C1 segment of cervical spinal cord (tissue), 14 donors: Measurements from ENCODE around the gene YY1AP1.
A peak's percentile ranks its signal among the peaks of the same experiment; 100 is the strongest.
"Not testable (repeated sequence)": the region's sequence is repeated elsewhere in the genome, so short reads cannot be mapped to it uniquely, and the experiment has no call there.

ENCODE experiments used
- DNase-seq, 14 donors: peaks; one replicate each; lab custom pipeline; 2025; lab: John Stamatoyannopoulos, UW

YY1AP1 gene

DNA sequence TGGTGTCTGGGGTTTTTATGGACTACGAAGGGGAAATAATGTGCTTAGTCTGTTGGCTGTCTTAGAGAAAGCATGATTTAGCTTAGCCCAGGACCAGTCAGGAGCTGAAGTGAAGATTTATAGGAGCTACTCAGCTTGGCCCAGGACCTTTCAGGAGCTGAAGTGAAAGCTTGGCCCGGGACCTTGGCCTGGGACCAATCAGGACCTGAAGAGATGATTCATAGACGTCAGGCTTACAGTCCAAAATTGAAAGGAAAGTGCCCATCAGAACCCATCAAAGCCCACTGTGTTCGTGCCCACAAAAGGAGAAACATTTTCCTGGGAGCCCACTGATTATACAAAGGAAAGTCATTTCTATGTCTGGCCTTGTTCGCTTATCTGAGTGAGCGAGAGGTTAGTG is 42.9 kb downstream of the YY1AP1 start:
- DNase-seq, result peak in 1 of 14 donors; percentile 16

DNA sequence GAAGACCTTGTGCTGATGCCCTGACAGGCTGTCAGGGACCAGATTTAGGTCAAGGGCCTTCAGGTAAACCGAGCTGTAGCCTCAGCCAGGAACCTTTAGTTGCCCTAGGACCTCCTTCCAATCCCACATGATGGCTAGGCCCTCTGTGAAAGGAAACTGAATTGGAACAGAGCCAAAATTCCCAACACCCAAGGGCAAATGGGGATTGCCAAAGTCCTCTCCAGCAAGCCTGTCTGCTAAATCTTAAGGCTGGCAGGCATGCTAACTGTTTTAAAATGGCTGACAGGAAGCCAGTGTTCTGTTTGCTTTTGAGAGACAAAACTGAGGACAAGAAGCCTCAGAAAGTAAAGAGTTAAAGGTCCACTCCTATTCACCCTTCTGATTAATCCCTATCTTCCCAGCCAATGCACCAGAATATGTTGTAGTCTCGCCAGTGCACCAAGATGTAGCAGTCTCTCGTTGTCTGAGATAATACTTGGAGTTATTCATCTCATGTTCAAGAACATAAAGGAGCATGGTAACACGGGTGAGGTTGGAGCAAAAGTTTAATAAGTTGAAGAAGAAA is 43.5 kb downstream of the YY1AP1 start:
- DNase-seq, result peak in 1 of 14 donors; percentile 12

DNA sequence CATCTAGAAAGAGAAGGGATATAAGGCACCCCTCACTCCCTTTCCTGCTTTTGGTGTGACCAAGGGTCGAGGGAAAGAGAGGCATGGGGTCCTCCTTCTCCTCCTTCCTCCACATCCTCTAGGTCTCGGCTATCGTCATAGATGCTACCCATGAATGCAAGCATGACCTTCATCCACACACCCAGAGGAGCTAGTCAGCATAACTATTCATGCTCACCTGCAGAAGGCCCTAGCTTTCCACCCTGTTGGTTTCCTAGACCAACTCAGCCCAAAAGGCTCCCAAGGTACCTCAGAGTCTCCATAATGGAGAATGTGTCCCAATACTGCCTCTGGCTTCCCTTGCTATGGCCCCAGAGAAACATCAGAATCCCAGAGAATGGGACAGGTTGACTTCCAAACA is 45.3 kb downstream of the YY1AP1 start:
- DNase-seq, result no peak

DNA sequence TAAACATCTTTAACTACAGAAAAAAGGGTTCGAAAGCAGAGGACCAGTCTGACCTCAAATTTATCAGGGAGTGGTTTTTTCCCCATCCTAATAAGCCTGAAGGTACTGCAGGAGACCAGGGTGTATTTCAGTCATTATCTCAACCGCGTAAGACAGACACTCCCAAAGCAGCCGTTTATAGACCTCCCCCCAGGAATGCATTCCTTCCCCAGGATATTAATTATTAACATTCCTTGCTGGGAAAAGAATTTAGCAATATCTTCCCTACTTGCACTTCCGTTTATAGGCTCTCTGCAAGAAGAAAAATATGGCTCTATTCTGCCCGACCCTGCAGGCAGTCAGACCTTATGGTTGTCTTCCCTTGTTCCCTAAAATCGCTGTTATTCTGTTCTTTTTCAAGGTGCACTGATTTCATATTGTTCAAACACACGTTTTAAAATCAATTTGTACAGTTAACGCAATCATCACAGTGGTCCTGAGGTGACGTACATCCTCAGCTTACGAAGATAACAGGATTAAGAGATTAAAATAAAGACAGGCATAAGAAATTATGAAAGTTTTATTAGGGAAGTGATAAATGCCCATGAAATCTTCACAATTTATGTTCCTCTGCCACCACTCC is 45.9 kb downstream of the YY1AP1 start:
- DNase-seq, result not testable (repeated sequence)

DNA sequence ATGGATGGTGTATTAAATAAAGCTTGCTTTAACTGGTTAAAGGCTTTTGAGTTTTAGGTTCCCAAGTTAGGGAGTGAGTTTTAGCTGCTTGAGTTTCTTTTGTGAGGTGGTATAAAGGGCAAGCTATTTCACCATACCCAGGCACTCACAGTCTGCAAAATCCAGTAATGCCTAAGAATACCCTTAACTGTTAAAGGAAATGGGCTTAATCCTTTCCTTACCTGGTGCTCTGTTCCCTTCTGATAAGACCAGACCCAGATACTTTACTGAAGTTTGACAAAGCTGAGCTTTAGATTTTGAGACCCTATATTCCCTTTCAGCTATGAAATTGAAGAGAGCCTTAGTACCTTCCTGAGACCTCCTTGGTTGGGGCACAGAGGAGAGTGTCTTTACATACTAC is 48.2 kb downstream of the YY1AP1 start:
- no peak for DNase-seq

DNA sequence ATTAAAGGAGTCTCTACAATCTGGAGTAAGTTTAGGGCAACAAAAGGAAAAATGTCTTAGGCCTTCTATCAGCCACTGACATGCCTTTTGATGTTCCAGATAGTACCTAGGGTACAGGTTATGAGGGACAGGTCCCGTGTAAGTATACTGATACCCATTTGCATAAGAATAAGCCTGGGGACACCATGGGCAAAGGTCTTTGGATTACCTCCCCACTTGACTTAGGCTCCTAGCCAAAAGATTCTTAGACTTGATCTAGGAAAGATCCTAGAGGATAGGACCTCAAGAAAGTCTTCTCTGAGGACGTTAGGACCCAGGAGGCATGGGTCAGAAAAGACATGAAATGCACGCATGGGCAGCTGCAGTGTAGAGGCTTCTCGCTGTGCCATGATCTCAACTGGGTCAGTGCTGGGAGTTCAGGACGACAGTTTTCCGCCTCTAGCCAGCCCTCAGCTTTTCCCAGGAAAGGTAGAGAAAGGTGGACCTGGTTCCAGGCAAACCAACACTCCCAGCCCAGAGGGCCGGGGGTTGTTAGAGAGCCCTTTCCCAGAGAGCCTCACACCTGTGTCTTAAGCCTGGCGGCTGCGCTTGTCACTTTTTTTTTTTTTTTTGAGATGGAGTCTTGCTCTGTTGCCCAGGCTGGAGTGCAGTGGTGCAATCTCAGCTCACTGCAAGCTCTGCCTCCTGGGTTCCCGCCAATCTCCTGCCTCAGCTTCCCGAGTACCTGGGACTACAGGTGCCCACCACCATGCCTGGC is 52.0 kb downstream of the YY1AP1 start:
- DNase-seq, result no peak

DNA sequence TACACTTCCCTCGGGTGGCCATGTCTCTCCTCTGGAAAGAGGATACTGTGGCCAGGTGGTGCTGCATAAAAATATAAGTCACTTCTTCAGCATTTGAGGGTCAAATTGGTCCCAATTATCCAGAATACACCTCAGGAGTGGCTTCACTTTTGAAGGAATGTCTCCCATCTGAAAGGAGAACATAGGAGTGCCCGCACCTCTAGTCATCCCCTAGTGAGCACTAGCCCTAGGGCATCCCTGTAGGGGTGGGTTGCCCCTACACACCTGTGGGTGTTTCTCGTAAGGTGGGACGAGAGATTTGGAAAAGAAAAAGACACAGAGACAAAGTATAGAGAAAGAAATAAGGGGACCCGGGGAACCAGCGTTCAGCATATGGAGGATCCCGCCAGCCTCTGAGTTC is 62.1 kb downstream of the YY1AP1 start:
- not testable (repeated sequence) for DNase-seq

DNA sequence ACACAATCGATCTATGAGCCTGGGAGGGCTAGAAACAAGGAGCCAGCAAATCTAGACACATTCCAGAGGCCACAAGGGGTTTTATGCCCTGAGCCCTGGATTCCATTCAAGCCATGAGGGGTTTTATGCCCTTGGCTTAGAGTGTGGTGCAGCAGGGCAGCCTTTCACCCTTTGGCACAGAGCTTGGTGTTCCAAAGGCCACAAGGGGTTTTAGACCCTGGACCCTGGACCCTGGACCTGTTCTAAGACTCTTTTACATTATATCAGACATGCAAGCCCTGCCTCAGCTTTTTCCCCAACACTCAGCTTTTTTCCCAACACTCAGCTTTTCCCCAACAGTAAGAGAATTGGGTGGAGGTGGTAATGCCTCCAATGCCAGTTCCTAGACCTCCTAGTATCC is 65.2 kb downstream of the YY1AP1 start:
- no peak for DNase-seq

DNA sequence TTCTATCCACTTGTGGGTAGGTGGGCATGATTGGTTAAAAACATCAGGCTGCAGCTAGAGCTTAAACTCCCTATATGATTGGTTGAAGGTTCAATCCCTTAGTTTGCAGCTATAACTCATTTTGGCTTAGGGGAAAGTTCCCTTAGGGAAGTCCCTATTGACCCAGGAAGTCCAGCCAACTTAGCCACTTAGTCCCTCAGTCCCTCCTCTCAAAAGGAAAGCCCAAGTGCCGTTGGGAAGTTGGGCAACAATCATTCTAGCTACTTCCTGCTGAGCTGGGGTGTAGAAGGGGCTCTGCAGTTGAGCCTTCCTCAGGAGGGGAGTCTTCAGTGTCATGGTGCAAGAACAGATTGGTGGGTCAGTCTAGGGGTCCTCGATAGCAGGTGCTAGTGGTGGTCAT is 66.4 kb downstream of the YY1AP1 start:
- DNase-seq, result no peak

DNA sequence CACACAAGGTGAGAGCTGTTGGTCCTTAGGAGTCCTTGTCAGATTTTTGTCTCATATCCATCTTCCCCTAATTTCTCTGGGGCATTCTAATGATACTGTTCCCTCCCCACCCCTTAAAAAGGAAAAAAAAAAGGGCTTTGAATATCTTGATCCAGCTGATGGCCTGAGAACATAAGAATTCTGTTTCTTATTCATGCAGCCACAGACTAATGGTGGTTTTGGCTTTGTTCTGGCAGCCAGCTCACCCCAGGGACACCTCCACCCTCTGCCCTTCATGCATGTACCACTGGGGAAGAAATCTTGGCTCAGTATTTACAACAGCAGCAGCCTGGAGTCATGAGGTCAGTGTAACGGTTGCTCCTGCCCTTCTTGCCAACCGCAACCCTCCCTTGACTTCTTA is 75.3 kb downstream of the YY1AP1 start:
- DNase-seq, result not testable (repeated sequence)

DNA sequence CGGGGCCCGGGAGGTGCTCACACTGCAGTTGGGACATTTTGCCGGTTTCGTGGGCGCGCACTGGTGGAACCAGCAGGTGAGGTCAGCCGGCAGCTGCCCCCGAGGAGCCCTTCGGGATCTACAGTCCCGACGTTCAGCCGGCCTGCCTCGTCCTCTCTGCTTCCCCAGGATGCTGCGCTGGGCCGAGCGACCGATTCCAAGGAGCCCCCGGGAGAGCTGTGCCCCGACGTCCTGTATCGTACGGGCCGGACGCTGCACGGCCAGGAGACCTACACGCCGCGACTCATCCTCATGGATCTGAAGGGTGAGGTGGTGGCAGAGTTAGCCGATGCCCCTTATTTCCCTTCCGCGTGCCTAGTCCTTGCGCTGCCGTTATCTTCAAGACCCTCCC is 78.3 kb downstream of the YY1AP1 start:
- not testable (repeated sequence) for DNase-seq

DNA sequence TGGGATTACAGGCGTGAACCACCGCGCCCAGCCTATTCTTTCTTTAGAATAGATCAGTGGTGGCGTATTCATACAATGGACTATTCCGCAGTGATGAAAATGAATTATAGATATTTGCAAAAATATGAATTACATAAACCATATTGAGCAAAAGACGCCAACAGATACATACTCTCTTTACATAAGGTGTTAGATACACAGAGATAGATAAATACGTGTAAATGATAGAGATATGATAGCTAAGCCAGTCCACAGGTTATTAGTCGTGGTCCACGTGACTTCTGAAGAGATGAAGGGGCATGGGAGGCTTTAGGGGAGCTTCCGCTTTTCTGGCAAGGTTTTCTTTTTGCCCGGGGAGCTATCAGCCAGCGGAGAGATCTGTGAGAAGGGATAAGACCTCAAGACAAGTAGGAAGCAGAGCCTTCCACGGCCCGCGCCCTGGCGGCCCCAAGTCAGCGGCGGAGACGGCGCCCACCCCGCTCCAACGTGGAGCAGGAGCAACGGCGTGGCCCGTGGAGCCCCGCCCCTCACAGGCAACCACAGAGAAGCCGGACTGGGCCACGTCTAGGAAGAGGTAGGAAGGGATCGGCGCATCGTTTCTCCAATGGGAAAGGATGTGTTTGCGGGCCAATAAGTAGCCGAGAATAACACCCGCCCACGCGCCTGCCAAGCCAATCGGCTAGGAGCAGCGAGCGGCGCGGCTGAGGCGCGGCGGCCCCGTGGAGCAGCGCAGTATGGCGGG is 78.9 kb downstream of the YY1AP1 start, which contains the start of gene MSTO1:
TSS of gene MSTO1 (plus strand) at position 704 of the 742 bp plus-strand sequence. CDS start at position 735, 31 bp downstream.
- DNase-seq, result peak; percentile 26 to 96 (median 86)
